HCT116 (cell line): ENCODE measurements around the gene SLC9A7. TPM values are rescaled to one million over a fixed set of nuclear protein-coding genes. Genes with fewer than 3 reads are reported as not detected.

Experiments
- ATAC-seq: fragments of 200-7000 bp; cut with Tn5 transposase; 2 replicates; pipeline ENCODE4 v1.9.1; 2020; ENCODE audit warnings: mild to moderate bottlenecking, moderate library complexity
- BruUV-seq: library from RNA; stranded (reverse); fragments of 400-500 nt; replicated peaks from 2 replicates; lab custom pipeline; 2021; lab: Mats Ljungman, UMichigan
- CTCF ChIA-PET: fragments of 300-600 bp; sonication (Branson Sonifier 250); formaldehyde crosslinking; loops from one replicate; lab custom pipeline; 2021; ENCODE audit warnings: antibody characterized with exemption; lab: Charles Lee
- POLR2A ChIA-PET: fragments of 300-600, 350-600 bp; sonication (Branson Sonifier 250); formaldehyde crosslinking; loops from one replicate; lab custom pipeline; 2021; ENCODE audit warnings: antibody characterized with exemption; lab: Charles Lee
- RAD21 ChIA-PET, 2 experiments: fragments of 300-600 bp; sonication (Branson Sonifier 250); formaldehyde crosslinking; loops; one replicate each; lab custom pipeline; 2023; ENCODE audit warnings: low total read pairs in 2 of 2; ENCODE audit not compliant: uncharacterized antibody in 2 of 2, unreplicated experiment in 2 of 2, low non-redundant PET in 1 of 2; lab: Charles Lee
- DNase-seq: peaks from one replicate; pipeline ENCODE4 v3.0.0-alpha.2; 2010; ENCODE audit warnings: low read depth, low spot score
- H2AFZ ChIP-seq: fragments of 200-600 bp; shearing (Covaris generic), sonication (generic); 2 replicates; pipeline ENCODE4 v1.6.1; 2017; ENCODE audit warnings: low read depth, mixed run types, mixed read lengths, antibody characterized with exemption, low read length; ENCODE audit not compliant: poor library complexity, severe bottlenecking
- H3K27ac ChIP-seq: 2 replicates; pipeline ENCODE4 v1.5.1; 2012; ENCODE audit warnings: low read depth, low read length
- H3K27me3 ChIP-seq: fragments of 200-600 bp; sonication (generic); 2 replicates; pipeline ENCODE4 v1.6.1; 2016; ENCODE audit warnings: mixed run types, low read length, mixed read lengths; ENCODE audit not compliant: insufficient read depth
- H3K36me3 ChIP-seq, 2 experiments: fragments of 200-500 bp in 1 of 2; fragments of 200-600 bp in 1 of 2; sonication (Bioruptor generic) in 1 of 2; sonication (generic) in 1 of 2; 2 replicates each; pipeline versions ENCODE4 v1.5.1 to v1.6.1; 2014 to 2016; ENCODE audit warnings: low read length in 2 of 2, inconsistent platforms in 1 of 2, mixed read lengths in 1 of 2, mixed run types in 1 of 2; ENCODE audit not compliant: insufficient read depth in 2 of 2, control insufficient read depth in 1 of 2
- H3K4me1 ChIP-seq, 2 experiments: fragments of 200-600 bp in 1 of 2; sonication (generic) in 1 of 2; 2 replicates each; pipeline versions ENCODE4 v1.5.1 to v1.6.1; 2012 to 2017; ENCODE audit warnings: low read length in 2 of 2, inconsistent platforms in 1 of 2, mild to moderate bottlenecking in 1 of 2, mixed read lengths in 1 of 2, mixed run types in 1 of 2, moderate library complexity in 1 of 2; ENCODE audit not compliant: insufficient read depth in 2 of 2, control insufficient read depth in 1 of 2
- H3K4me2 ChIP-seq: fragments of 200-600 bp; sonication (generic); 2 replicates; pipeline ENCODE4 v1.6.1; 2017; ENCODE audit warnings: mixed run types, low read length, mixed read lengths
- H3K4me3 ChIP-seq, 2 experiments: fragments of 200-600 bp in 1 of 2; sonication (generic) in 1 of 2; replicated peaks in 1 of 2; 2 replicates each; pipeline ENCODE4 v1.5.1; 2011 to 2016; ENCODE audit warnings: low read length in 2 of 2, control low read depth in 1 of 2, low read depth in 1 of 2, mild to moderate bottlenecking in 1 of 2, mixed read lengths in 1 of 2, mixed run types in 1 of 2
- H3K79me2 ChIP-seq: fragments of 200-600 bp; sonication (generic); 2 replicates; pipeline ENCODE4 v1.6.1; 2017; ENCODE audit warnings: mild to moderate bottlenecking, mixed run types, low read length, moderate library complexity, mixed read lengths; ENCODE audit not compliant: insufficient read depth
- H3K9ac ChIP-seq: fragments of 200-600 bp; sonication (generic); 2 replicates; pipeline ENCODE4 v1.6.1; 2016; ENCODE audit warnings: low read length, mixed read lengths
- H3K9me2 ChIP-seq: fragments of 200-600 bp; sonication (generic), shearing (Covaris generic); 2 replicates; pipeline ENCODE4 v1.6.1; 2017; ENCODE audit warnings: mixed run types, mild to moderate bottlenecking, moderate library complexity; ENCODE audit not compliant: insufficient read depth
- H3K9me3 ChIP-seq, 2 experiments: fragments of 200-500 bp in 1 of 2; fragments of 200-600 bp in 1 of 2; sonication (Bioruptor generic) in 1 of 2; sonication (generic) in 1 of 2; 2 replicates each; pipeline ENCODE4 v1.6.1; 2014 to 2017; ENCODE audit warnings: low read length in 2 of 2, mixed read lengths in 2 of 2, inconsistent platforms in 1 of 2, low read depth in 1 of 2, mild to moderate bottlenecking in 1 of 2, mixed run types in 1 of 2, moderate library complexity in 1 of 2; ENCODE audit not compliant: control insufficient read depth in 1 of 2, insufficient read depth in 1 of 2
- H4K20me1 ChIP-seq: fragments of 200-600 bp; sonication (generic), shearing (Covaris generic); 2 replicates; pipeline ENCODE4 v1.6.1; 2017; ENCODE audit warnings: mixed run types, mild to moderate bottlenecking, moderate library complexity; ENCODE audit not compliant: insufficient read depth
- CBX3 ChIP-seq: IDR thresholded peaks from 2 replicates; pipeline ENCODE4 v1.6.1; 2012; ENCODE audit warnings: low read depth
- CTCF ChIP-seq, 3 experiments: fragments of 200-600 bp in 1 of 3; sonication (generic) in 1 of 3; IDR thresholded peaks in 2 of 3; conservative IDR thresholded peaks in 1 of 3; 2 replicates each; pipeline ENCODE4 v1.5.1; 2012 to 2017; ENCODE audit warnings: low read depth in 2 of 3, low read length in 2 of 3, antibody characterized with exemption in 1 of 3, borderline replicate concordance in 1 of 3, control low read depth in 1 of 3, mild to moderate bottlenecking in 1 of 3, mixed read lengths in 1 of 3, mixed run types in 1 of 3, moderate library complexity in 1 of 3; ENCODE audit not compliant: insufficient read depth in 1 of 3
- EGR1 ChIP-seq: IDR thresholded peaks from 2 replicates; pipeline ENCODE4 v1.6.1; 2012; ENCODE audit warnings: low read depth
- ELF1 ChIP-seq: IDR thresholded peaks from 2 replicates; pipeline ENCODE4 v1.6.1; 2012; ENCODE audit warnings: low read depth, borderline replicate concordance
- EZH2 ChIP-seq: fragments of 200-600 bp; sonication (generic); IDR thresholded peaks from 2 replicates; pipeline ENCODE4 v1.6.1; 2017; ENCODE audit warnings: antibody characterized with exemption, mixed run types
- EZH2phosphoT487 ChIP-seq: fragments of 200-600 bp; IDR thresholded peaks from 2 replicates; pipeline ENCODE4 v1.6.1; 2018; ENCODE audit warnings: antibody characterized with exemption, borderline replicate concordance
- FOSL1 ChIP-seq: IDR thresholded peaks from 2 replicates; pipeline ENCODE4 v1.6.1; 2012; ENCODE audit warnings: low read depth
- JUND ChIP-seq: IDR thresholded peaks from 2 replicates; pipeline ENCODE4 v1.6.1; 2012
- POLR2A ChIP-seq: IDR thresholded peaks from 2 replicates; pipeline ENCODE4 v1.7.0; 2011; ENCODE audit warnings: borderline replicate concordance; ENCODE audit not compliant: insufficient read depth, insufficient read length; ENCODE audit errors: extremely low read depth
- POLR2AphosphoS5 ChIP-seq: IDR thresholded peaks from 2 replicates; pipeline ENCODE4 v1.6.1; 2011; ENCODE audit warnings: mild to moderate bottlenecking, low read depth, low read length, moderate library complexity
- RAD21 ChIP-seq: IDR thresholded peaks from 2 replicates; pipeline ENCODE4 v1.6.1; 2012; ENCODE audit warnings: low read depth, mild to moderate bottlenecking
- REST ChIP-seq: IDR thresholded peaks from 2 replicates; pipeline ENCODE4 v1.6.1; 2012; ENCODE audit warnings: low read depth
- SIN3A ChIP-seq: IDR thresholded peaks from 2 replicates; pipeline ENCODE4 v1.6.1; 2012; ENCODE audit warnings: low read depth
- SRF ChIP-seq: IDR thresholded peaks from 2 replicates; pipeline ENCODE4 v1.6.1; 2012; ENCODE audit warnings: low read depth
- TCF7L2 ChIP-seq: IDR thresholded peaks from 2 replicates; pipeline ENCODE4 v1.7.0; 2011; ENCODE audit warnings: borderline replicate concordance, inconsistent platforms; ENCODE audit not compliant: insufficient read depth, insufficient read length; ENCODE audit errors: extremely low read depth
- YY1 ChIP-seq: IDR thresholded peaks from 2 replicates; pipeline ENCODE4 v1.6.1; 2011; ENCODE audit warnings: low read length, low read depth, moderate library complexity, mild to moderate bottlenecking; ENCODE audit not compliant: insufficient replicate concordance; ENCODE audit errors: extremely low read depth
- ZFX ChIP-seq: fragments of 450-650 bp; IDR thresholded peaks from 2 replicates; pipeline ENCODE4 v1.6.1; 2017
- ZNF274 ChIP-seq: fragments of 200-500 bp; sonication (Bioruptor generic); IDR thresholded peaks from 2 replicates; pipeline ENCODE4 v1.6.1; 2014; ENCODE audit warnings: mild to moderate bottlenecking, low read depth, low read length, inconsistent platforms
- intact Hi-C: fragments of 100-400 bp; cut with micrococcal nuclease; formaldehyde crosslinking; loops from 2 replicates; pipeline ENCODE4 v1.10.0; 2022
- total RNA-seq: library from RNA; stranded (reverse); gene quantifications from one replicate; pipeline ENCODE4 v1.2.1, GENCODE V29; 2021; ENCODE audit not compliant: unreplicated experiment
- TF ChIP-seq, protein P1 (sequence below): IDR thresholded peaks from 2 replicates; pipeline ENCODE4 v1.6.1; 2011; ENCODE audit warnings: mild to moderate bottlenecking, low read length, moderate library complexity; ENCODE audit not compliant: insufficient replicate concordance; ENCODE audit errors: extremely low read depth

The SLC9A7 gene
- total RNA-seq, 1 experiment from 2014 or later, result 18.6 TPM

GRCh38 chrX:46649421-46650260, 109.3 kb downstream of the SLC9A7 start:
- H3K4me1 ChIP-seq, result peaks cover 0 to 14% of the 10 kb centered on the region in 2 experiments; a peak in 3 of 4 replicates
- H3K4me2 ChIP-seq, result no peak overlapping the region
- no peak overlapping the region for H3K27ac ChIP-seq
- ATAC-seq (no peak), DNase-seq (no peak)
- no peak overlapping the region for H3K4me3 ChIP-seq
- H3K27me3 ChIP-seq, result no peaks in the 10 kb centered on the region
- no TSS peak for BruUV-seq
- H2AFZ ChIP-seq, result no peak overlapping the region
- H3K79me2 ChIP-seq, result no peaks in the 10 kb centered on the region
- H3K9me3 ChIP-seq, result no peaks in the 10 kb centered on the region
- H3K9ac ChIP-seq, result no peak overlapping the region
- CTCF ChIA-PET, result no interaction called here
- intact Hi-C loops, result loop anchor here (5.0 to 10.0 kb wide), 2 partner anchors 148 to 445 kb away; no protein-coding TSS in a partner anchor
- no peaks in the 10 kb centered on the region for H3K36me3 ChIP-seq
- POLR2A ChIA-PET, result no interaction called here
- H4K20me1 ChIP-seq, result no peaks in the 10 kb centered on the region
- RAD21 ChIA-PET, result no interaction called here
- H3K9me2 ChIP-seq, result no peaks in the 10 kb centered on the region
- TF ChIP-seq TCF7L2 (no peak), EZH2phosphoT487 (no peak), ZNF274 (no peak), CTCF (IDR thresholded peaks at IDR 0.05 in 2 of 3, conservative IDR thresholded peaks at IDR 0.05 in 1 of 3; ENCODE audit: borderline replicate concordance in 1 of 3, insufficient read depth in 1 of 3, low read depth in 2 of 3, low read length in 2 of 3) (no peak), ZFX (no peak), RAD21 (no peak), YY1 (no peak), FOSL1 (no peak), POLR2AphosphoS5 (no peak), CBX3 (no peak), EGR1 (no peak), EZH2 (no peak), POLR2A (no peak), REST (no peak), ELF1 (no peak), SIN3A (no peak), JUND (no peak), SRF (no peak)
- TF ChIP-seq, protein P1, sequence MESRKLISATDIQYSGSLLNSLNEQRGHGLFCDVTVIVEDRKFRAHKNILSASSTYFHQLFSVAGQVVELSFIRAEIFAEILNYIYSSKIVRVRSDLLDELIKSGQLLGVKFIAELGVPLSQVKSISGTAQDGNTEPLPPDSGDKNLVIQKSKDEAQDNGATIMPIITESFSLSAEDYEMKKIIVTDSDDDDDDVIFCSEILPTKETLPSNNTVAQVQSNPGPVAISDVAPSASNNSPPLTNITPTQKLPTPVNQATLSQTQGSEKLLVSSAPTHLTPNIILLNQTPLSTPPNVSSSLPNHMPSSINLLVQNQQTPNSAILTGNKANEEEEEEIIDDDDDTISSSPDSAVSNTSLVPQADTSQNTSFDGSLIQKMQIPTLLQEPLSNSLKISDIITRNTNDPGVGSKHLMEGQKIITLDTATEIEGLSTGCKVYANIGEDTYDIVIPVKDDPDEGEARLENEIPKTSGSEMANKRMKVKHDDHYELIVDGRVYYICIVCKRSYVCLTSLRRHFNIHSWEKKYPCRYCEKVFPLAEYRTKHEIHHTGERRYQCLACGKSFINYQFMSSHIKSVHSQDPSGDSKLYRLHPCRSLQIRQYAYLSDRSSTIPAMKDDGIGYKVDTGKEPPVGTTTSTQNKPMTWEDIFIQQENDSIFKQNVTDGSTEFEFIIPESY, result no peak
